GM15510 (cell line): Measurements from ENCODE around the gene TPSD1.
"Not testable (repeated sequence)": the region's sequence is repeated elsewhere in the genome, so short reads cannot be mapped to it uniquely, and the experiment has no call there.

Source experiments
- POLR2A ChIP-seq: IDR thresholded peaks from 3 replicates; pipeline ENCODE4 v1.6.1; 2011; ENCODE audit warnings: borderline replicate concordance; ENCODE audit not compliant: insufficient read length; ENCODE audit errors: extremely low read depth

TPSD1 gene

GRCh38 chr16:1240436-1240835 lies 15.4 kb upstream of the TPSD1 start, which contains the start of gene TPSAB1:
Gene TPSAB1 (plus strand): TSS chr16:1240705. CDS start chr16:1240939, 234 bp downstream.
- TF ChIP-seq POLR2A: not testable (repeated sequence)

GRCh38 chr16:1244881-1245280 lies 11.0 kb upstream of the TPSD1 start:
- no peak for TF ChIP-seq POLR2A

GRCh38 chr16:1245452-1246020 lies 10.3 kb upstream of the TPSD1 start:
- no peak for TF ChIP-seq POLR2A

GRCh38 chr16:1256874-1257322 lies 1.0 kb downstream of the TPSD1 start:
- no peak for TF ChIP-seq POLR2A

- no peak for TF ChIP-seq POLR2A
These were observed 1.8 kb downstream of the TPSD1 start for GRCh38 chr16:1257561-1258224.

- no peak for TF ChIP-seq POLR2A
These were observed 2.3 kb downstream of the TPSD1 start for GRCh38 chr16:1258225-1258600.

GRCh38 chr16:1258906-1259759 lies 3.3 kb downstream of the TPSD1 start:
- no peak for TF ChIP-seq POLR2A

GRCh38 chr16:1259760-1260068 lies 3.8 kb downstream of the TPSD1 start:
- TF ChIP-seq POLR2A: no peak

- no peak for TF ChIP-seq POLR2A
These were observed 4.3 kb downstream of the TPSD1 start for GRCh38 chr16:1260101-1260680.

GRCh38 chr16:1261131-1261892 lies 5.4 kb downstream of the TPSD1 start:
- no peak for TF ChIP-seq POLR2A

GRCh38 chr16:1262210-1262845 lies 6.5 kb downstream of the TPSD1 start:
- TF ChIP-seq POLR2A: no peak

- no peak for TF ChIP-seq POLR2A
These were observed 7.0 kb downstream of the TPSD1 start for GRCh38 chr16:1262846-1263221.

GRCh38 chr16:1263591-1264344 lies 7.9 kb downstream of the TPSD1 start:
- TF ChIP-seq POLR2A: no peak
